ENCODE data around the gene CIAPIN1.

Gene CIAPIN1

GRCh38 chr16:57382535-57383275 lies 64.5 kb downstream of the CIAPIN1 start:
- no peak for DNase-seq (ENCODE audit: low spot score)

DNA sequence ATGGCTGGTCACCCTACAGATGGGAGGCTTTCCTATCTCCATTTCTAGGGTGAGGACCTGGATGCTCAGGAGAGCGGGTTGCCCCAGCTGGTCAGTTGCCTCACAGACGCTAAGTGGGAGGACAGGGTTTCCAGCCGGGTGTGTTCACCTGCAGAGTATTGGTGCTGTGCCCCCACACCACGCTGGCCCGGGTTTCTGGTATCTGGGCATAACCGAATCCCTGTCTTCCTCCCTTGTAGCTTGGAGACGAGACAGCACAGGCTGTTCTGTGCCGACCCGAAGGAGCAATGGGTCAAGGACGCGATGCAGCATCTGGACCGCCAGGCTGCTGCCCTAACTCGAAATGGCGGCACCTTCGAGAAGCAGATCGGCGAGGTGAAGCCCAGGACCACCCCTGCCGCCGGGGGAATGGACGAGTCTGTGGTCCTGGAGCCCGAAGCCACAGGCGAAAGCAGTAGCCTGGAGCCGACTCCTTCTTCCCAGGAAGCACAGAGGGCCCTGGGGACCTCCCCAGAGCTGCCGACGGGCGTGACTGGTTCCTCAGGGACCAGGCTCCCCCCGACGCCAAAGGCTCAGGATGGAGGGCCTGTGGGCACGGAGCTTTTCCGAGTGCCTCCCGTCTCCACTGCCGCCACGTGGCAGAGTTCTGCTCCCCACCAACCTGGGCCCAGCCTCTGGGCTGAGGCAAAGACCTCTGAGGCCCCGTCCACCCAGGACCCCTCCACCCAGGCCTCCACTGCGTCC lies 65.2 kb downstream of the CIAPIN1 start:
- DNase-seq (ENCODE audit: low spot score) = no peak

GRCh38 chr16:57380671-57381462 lies 66.3 kb downstream of the CIAPIN1 start:
- no peak for DNase-seq (ENCODE audit: low spot score)

DNA sequence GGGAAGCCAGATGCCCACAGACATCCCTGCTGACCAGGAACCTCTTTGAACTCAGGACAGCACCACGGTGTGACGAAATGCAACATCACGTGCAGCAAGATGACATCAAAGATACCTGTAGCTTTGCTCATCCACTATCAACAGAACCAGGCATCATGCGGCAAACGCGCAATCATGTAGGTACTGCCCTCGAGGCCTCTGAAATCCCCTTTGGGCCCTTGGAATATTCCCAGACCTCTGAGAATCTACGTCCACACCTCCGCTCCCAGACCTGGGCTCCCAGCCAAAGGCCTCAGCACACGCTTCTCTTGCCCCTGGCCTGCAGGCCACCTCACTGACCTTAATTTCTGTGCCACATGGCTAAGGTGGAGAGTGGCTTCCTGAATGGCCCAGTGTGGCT lies 67.6 kb downstream of the CIAPIN1 start:
- DNase-seq (ENCODE audit: low spot score) = no peak
